Psoas muscle (tissue), 8 donors: ENCODE data around the gene SEMA3C. TPM values are rescaled to one million over a fixed set of nuclear protein-coding genes. Genes with fewer than 3 reads are reported as not detected.
A peak's percentile ranks its signal among the peaks of the same experiment; 100 is the strongest.

Experiments
- ATAC-seq, 4 donors: fragments of 200-7000 bp; cut with Tn5 transposase; one replicate each; pipeline ENCODE4 v1.9.1; 2020; ENCODE audit warnings: moderate library complexity in 3 of 4, mild to moderate bottlenecking in 2 of 4
- DNase-seq, 2 donors: peaks; one replicate each; pipeline ENCODE4 v3.0.0-alpha.2; 2020
- H3K27ac ChIP-seq: fragments of 200-600 bp; one replicate; pipeline ENCODE4 v1.8.0; 2022
- H3K27me3 ChIP-seq, 3 donors: fragments of 200-600 bp in 1 of 3; one replicate each; pipeline versions ENCODE4 v1.6.1 to v1.8.0; 2013 to 2022; ENCODE audit warnings: low read length in 2 of 3, mild to moderate bottlenecking in 2 of 3, moderate library complexity in 1 of 3; ENCODE audit not compliant: insufficient read depth in 3 of 3
- H3K36me3 ChIP-seq, 2 donors: fragments of 200-600 bp in 1 of 2; one replicate each; pipeline versions ENCODE4 v1.6.1 to v1.8.0; 2013 to 2022; ENCODE audit warnings: low read depth in 1 of 2, mild to moderate bottlenecking in 1 of 2, moderate library complexity in 1 of 2; ENCODE audit not compliant: insufficient read depth in 1 of 2
- H3K4me1 ChIP-seq: fragments of 200-600 bp; one replicate; pipeline ENCODE4 v1.8.0; 2022
- H3K4me3 ChIP-seq: fragments of 200-600 bp; one replicate; pipeline ENCODE4 v1.8.0; 2022; ENCODE audit warnings: mild to moderate bottlenecking
- H3K9me3 ChIP-seq: fragments of 200-600 bp; one replicate; pipeline ENCODE4 v1.8.0; 2022
- CTCF ChIP-seq: fragments of 200-600 bp; IDR thresholded peaks from one replicate; pipeline ENCODE4 v1.8.0; 2022; ENCODE audit warnings: antibody characterized with exemption
- WGBS, 3 donors: extraction: QIAGEN DNeasy Blood & Tissue Kit; methylation state at CpG; one replicate each; pipeline versions ENCODE4 v1.1.6 to v1.1.7; 2013; 5-methylcytosine and 5-hydroxymethylcytosine counted together
- intact Hi-C, 2 donors: fragments of 100-400 bp; cut with DNase I; formaldehyde crosslinking; loops; one replicate each; pipeline versions ENCODE4 v1.11.0 to v1.14.2; 2022
- polyA plus RNA-seq, 3 donors: library from polyadenylated mRNA; stranded (reverse); fragments of 200-250 nt; gene quantifications; one replicate each; pipeline ENCODE4 v1.2.3, GENCODE V29; 2013
- total RNA-seq, 4 donors: library from RNA; stranded (reverse); fragmentation: NEBNext Ultra II Directional in 2 of 4; extraction: Animal tissue kit (Norgen Biotek cat#: 25700) in 2 of 4; gene quantifications; one replicate each; pipeline versions ENCODE4 v1.2.1 to v1.2.4, GENCODE V29; 2021 to 2023
- donor health status: healthy with polysubstance abuse.
- donor health status: DM: no; HTN: no; CAD: no; lungs with moderate emphysema.
- donor health status: Bipolar disorder and iron deficiency.
- donor health status: healthy.
- donor health status: DM: yes; HTN: yes; CAD: no.
- donor health status: DM: no; HTN: no; CAD: no.
- donor health status: DM: no; HTN: no; CAD: no.
- donor health status: DM: yes; HTN: yes; CAD: no.

SEMA3C gene
- total and polyA plus RNA-seq, 7 donors: 6.6 to 63.1 (median 18.3) TPM

GRCh38 chr7:80883154-80884025, 35.5 kb downstream of the SEMA3C start:
- TF ChIP-seq CTCF: no peak
- Histone ChIP-seq H3K9me3 (no peaks in the 10 kb centered on the region), H3K4me3 (peak overlapping the region; percentile 1), H3K4me1 (peaks cover 16% of the 10 kb centered on the region), H3K27me3 (no peaks in the 10 kb centered on the region), H3K27ac (peak overlapping the region; percentile 63), H3K36me3 (no peaks in the 10 kb centered on the region)
- intact Hi-C loops: no loop called here
- DNase-seq: no peak
- peak; percentile 77 to 95 (median 86) for ATAC-seq
- 43 to 55% (median 44%) methylated on average over 2 of the region's 2 CpGs for WGBS, 3 donors

- Histone ChIP-seq H3K9me3 (no peaks in the 10 kb centered on the region), H3K27ac (no peak overlapping the region), H3K4me3 (no peak overlapping the region), H3K27me3 (no peaks in the 10 kb centered on the region), H3K36me3 (no peaks in the 10 kb centered on the region), H3K4me1 (peaks cover 16% of the 10 kb centered on the region)
- ATAC-seq: no peak
- no peak for TF ChIP-seq CTCF
- no peak for DNase-seq
- 91 to 94% (median 91%) methylated on average over 4 of the region's 4 CpGs for WGBS, 3 donors
- intact Hi-C loops: no loop called here
These were observed 36.5 kb downstream of the SEMA3C start for GRCh38 chr7:80882213-80882801.

GRCh38 chr7:80881351-80881900, 37.4 kb downstream of the SEMA3C start:
- Histone ChIP-seq H3K4me1 (peaks cover 20% of the 10 kb centered on the region), H3K4me3 (no peak overlapping the region), H3K27ac (no peak overlapping the region), H3K27me3 (no peaks in the 10 kb centered on the region), H3K9me3 (no peaks in the 10 kb centered on the region), H3K36me3 (no peaks in the 10 kb centered on the region)
- TF ChIP-seq CTCF: no peak
- WGBS, 3 donors: 83 to 88% (median 87%) methylated on average over 1 of the region's 1 CpG
- intact Hi-C loops: no loop called here
- no peak for ATAC-seq
- DNase-seq: no peak

GRCh38 chr7:80879849-80880248, 39.0 kb downstream of the SEMA3C start:
- no peak for ATAC-seq
- no peak overlapping the region for H3K4me3 ChIP-seq
- no peaks in the 10 kb centered on the region for H3K27me3 ChIP-seq
- H3K27ac ChIP-seq: no peak overlapping the region
- no peaks in the 10 kb centered on the region for H3K36me3 ChIP-seq
- H3K4me1 ChIP-seq: peaks cover 20% of the 10 kb centered on the region
- no peak for TF ChIP-seq CTCF
- DNase-seq: no peak
- H3K9me3 ChIP-seq: no peaks in the 10 kb centered on the region
- intact Hi-C loops: no loop called here
- WGBS, 3 donors: 86 to 93% (median 93%) methylated on average over 5 of the region's 5 CpGs
